ENCODE data around the gene ITCH. TPM values are rescaled to one million over a fixed set of nuclear protein-coding genes. Genes with fewer than 3 reads are reported as not detected.

Gene ITCH
- total and polyA plus RNA-seq, 7 experiments from 2014 or later: 14.6 to 70.4 (median 58.9) TPM

DNA sequence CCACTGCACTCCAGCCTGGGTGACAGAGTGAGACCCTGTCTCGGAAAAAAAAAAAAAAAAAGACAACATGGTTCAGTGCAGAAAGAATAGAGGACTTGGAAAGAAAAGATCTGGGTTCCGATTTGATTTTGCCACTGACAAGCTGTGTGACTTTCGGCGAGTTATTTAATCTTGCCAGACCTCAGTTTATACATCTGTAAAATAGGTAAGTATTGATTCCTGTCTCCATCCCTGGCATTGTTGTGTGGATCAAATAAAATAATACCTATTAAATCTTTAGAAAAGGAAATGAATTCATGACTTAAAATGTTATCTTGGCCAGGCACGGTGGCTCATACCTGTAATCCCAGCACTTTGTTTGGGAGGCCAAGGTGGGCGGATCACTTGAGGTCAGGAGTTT is 7.0 kb downstream of the ITCH start:
- Histone ChIP-seq H3K4me1 (ENCODE audit: control insufficient read depth in 2 of 2, insufficient read depth in 2 of 2, low read length in 2 of 2) (peaks cover 14 to 39% of the 10 kb centered on the region in 2 donors), H3K36me3 (ENCODE audit: control insufficient read depth in 2 of 3, insufficient read depth in 3 of 3, low read length in 3 of 3) (peaks cover 0 to 23% (median 6%) of the 10 kb centered on the region in 3 experiments), H3K4me3 (ENCODE audit: low read length) (no peak overlapping the region), H3K9me3 (ENCODE audit: control insufficient read depth in 2 of 3, low read length in 3 of 3) (no peaks in the 10 kb centered on the region), H3K27ac (ENCODE audit: low read depth, low read length) (no peak overlapping the region), H3K27me3 (ENCODE audit: control insufficient read depth in 2 of 2, insufficient read depth in 2 of 2, low read length in 2 of 2) (no peaks in the 10 kb centered on the region)
- DNase-seq (no peak), ATAC-seq (no peak)
- H3K4me1 Mint-ChIP-seq: peaks cover 35 to 57% (median 42%) of the 10 kb centered on the region in 7 donors
- intact Hi-C loops (cut with micrococcal nuclease): no loop called here
- ChIA-PET CTCF (interaction anchor here (0.6 kb wide), 1 partner anchor 59 kb away, joined by 3 read pairs; no protein-coding TSS in a partner anchor), POLR2A (interaction anchor here (0.6 kb wide), 1 partner anchor 884 kb away, joined by 3 read pairs; no protein-coding TSS in a partner anchor)
- no peak overlapping the region for H3K4me3 Mint-ChIP-seq
- peaks cover 5 to 35% (median 28%) of the 10 kb centered on the region in 5 donors for H3K36me3 Mint-ChIP-seq
- peak overlapping the region in 1 of 9 donors; percentile 77 for H3K27ac Mint-ChIP-seq
- no peaks in the 10 kb centered on the region for H3K27me3 Mint-ChIP-seq
- H3K9me3 Mint-ChIP-seq: no peaks in the 10 kb centered on the region

DNA sequence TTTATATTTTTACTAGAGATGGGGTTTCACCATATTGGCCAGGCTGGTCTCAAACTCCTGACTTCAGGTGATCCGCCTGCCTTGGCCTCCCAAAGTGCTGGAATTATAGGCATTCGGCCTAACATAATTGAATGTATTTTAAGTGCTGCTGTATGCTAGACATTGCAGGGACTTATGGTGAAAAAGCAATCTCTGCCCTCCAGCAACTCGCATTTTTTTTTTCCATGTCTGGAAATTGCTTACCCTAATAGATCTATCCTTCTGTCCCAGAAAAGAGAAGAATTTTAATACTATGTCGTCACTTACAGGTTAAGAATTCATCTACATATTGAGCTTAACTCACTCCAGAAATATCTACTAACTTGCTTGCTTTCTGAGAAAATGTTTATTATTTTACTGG is 10.4 kb downstream of the ITCH start:
- POLR2A ChIA-PET: no interaction called here

DNA sequence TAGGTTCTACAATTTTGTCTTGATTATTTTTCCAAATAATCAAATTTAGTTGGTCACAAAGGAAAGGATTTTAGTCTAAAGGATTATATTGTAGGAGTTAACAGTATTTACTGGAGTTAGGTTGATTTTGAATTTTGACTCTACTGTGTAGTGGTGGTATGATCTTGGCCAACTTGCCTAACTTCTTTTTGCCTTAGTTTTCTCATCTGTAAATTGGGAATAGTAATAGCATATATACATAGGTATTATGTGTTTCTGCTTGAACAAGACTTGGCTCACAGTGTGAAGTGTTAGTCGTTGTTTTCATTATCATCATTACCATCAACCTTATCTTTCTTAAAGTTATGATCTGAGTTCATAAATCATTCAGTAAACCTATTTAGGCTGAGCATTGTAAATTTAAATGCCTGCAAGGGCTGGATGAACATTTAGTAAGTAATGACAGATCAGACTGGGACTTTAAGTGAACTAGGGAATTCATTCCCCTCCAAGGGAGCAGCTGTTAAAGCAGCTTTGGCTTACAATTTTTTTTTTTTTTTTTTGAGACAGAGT is 11.2 kb downstream of the ITCH start:
- intact Hi-C loops (cut with micrococcal nuclease): no loop called here
- ATAC-seq: no peak
- H3K36me3 Mint-ChIP-seq: peaks cover 5 to 27% (median 24%) of the 10 kb centered on the region in 5 donors
- H3K4me1 ChIP-seq (ENCODE audit: control insufficient read depth in 2 of 2, insufficient read depth in 2 of 2, low read length in 2 of 2): peaks cover 0 to 1% of the 10 kb centered on the region in 2 donors
- DNase-seq: no peak
- H3K4me3 ChIP-seq (ENCODE audit: low read length): no peak overlapping the region
- H3K36me3 ChIP-seq (ENCODE audit: control insufficient read depth in 2 of 3, insufficient read depth in 3 of 3, low read length in 3 of 3): peaks cover 0 to 21% (median 6%) of the 10 kb centered on the region in 3 experiments
- no peaks in the 10 kb centered on the region for H3K9me3 ChIP-seq (ENCODE audit: control insufficient read depth in 2 of 3, low read length in 3 of 3)
- POLR2A ChIA-PET: interaction anchor here (1.1 kb wide), 1 partner anchor 12 kb away, joined by 3 read pairs; the partner anchor contains the start of gene ITCH
- H3K27me3 Mint-ChIP-seq: no peaks in the 10 kb centered on the region
- CTCF ChIA-PET: no interaction called here
- no peaks in the 10 kb centered on the region for H3K27me3 ChIP-seq (ENCODE audit: control insufficient read depth in 2 of 2, insufficient read depth in 2 of 2, low read length in 2 of 2)
- peak overlapping the region in 2 of 9 donors; percentile 16 to 37 for H3K27ac Mint-ChIP-seq
- H3K9me3 Mint-ChIP-seq: no peaks in the 10 kb centered on the region
- H3K27ac ChIP-seq (ENCODE audit: low read depth, low read length): no peak overlapping the region
- H3K4me1 Mint-ChIP-seq: peaks cover 14 to 47% (median 32%) of the 10 kb centered on the region in 7 donors
- H3K4me3 Mint-ChIP-seq: no peak overlapping the region

More for the DNA sequence above, 10.4 kb downstream of the ITCH start:
- DNase-seq (no peak), ATAC-seq (no peak)
- Mint-ChIP-seq H3K27ac (peak overlapping the region in 1 of 9 donors; percentile 37), H3K4me3 (no peak overlapping the region), H3K4me1 (peaks cover 17 to 45% (median 29%) of the 10 kb centered on the region in 7 donors), H3K36me3 (peaks cover 5 to 29% (median 24%) of the 10 kb centered on the region in 5 donors), H3K27me3 (no peaks in the 10 kb centered on the region), H3K9me3 (no peaks in the 10 kb centered on the region)
- no peak overlapping the region for H3K4me3 ChIP-seq (ENCODE audit: low read length)
- no peak overlapping the region for H3K27ac ChIP-seq (ENCODE audit: low read depth, low read length)
- no peaks in the 10 kb centered on the region for H3K27me3 ChIP-seq (ENCODE audit: control insufficient read depth in 2 of 2, insufficient read depth in 2 of 2, low read length in 2 of 2)
- intact Hi-C loops (cut with micrococcal nuclease): no loop called here
- CTCF ChIA-PET: interaction anchor here (0.7 kb wide), 3 partner anchors 18 to 1596 kb away, joined by 3 to 7 read pairs (median 3); no protein-coding TSS in a partner anchor
- no peaks in the 10 kb centered on the region for H3K9me3 ChIP-seq (ENCODE audit: control insufficient read depth in 2 of 3, low read length in 3 of 3)
- H3K36me3 ChIP-seq (ENCODE audit: control insufficient read depth in 2 of 3, insufficient read depth in 3 of 3, low read length in 3 of 3): peaks cover 0 to 23% (median 6%) of the 10 kb centered on the region in 3 experiments
- H3K4me1 ChIP-seq (ENCODE audit: control insufficient read depth in 2 of 2, insufficient read depth in 2 of 2, low read length in 2 of 2): peaks cover 0 to 10% of the 10 kb centered on the region in 2 donors

DNA sequence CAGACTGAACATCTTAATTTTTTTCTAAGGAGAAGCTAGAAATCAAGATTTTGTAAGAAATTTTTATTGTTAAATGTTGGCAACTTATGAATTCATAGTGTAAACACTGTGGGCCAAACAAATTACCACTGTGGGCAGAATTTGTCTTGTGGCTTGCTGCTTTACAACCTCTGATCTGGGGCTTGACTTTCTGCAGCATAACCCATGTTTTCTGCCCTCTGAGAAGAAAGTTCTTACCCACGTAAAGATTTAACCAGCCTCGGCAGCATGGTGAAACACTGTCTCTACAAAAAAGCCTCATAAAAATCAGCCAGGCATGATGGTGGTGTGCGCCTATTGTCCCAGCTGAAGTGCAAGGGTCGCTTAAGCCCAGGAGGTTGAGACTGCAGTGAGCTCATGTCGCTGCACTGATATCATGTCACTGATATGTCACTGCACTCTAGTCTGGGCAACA is 12.9 kb downstream of the ITCH start:
- no peak overlapping the region for H3K27ac Mint-ChIP-seq
- H3K36me3 Mint-ChIP-seq: peaks cover 0 to 19% (median 17%) of the 10 kb centered on the region in 5 donors
- ATAC-seq: no peak
- ChIA-PET POLR2A (no interaction called here), CTCF (interaction anchor here (0.6 kb wide), 1 partner anchor 27 kb away, joined by 3 read pairs; no protein-coding TSS in a partner anchor)
- no peak for DNase-seq
- H3K9me3 Mint-ChIP-seq: no peaks in the 10 kb centered on the region
- peaks cover 11 to 45% (median 29%) of the 10 kb centered on the region in 7 donors for H3K4me1 Mint-ChIP-seq
- no peak overlapping the region for H3K27ac ChIP-seq (ENCODE audit: low read depth, low read length)
- no peak overlapping the region for H3K4me3 Mint-ChIP-seq
- peaks cover 0 to 9% (median 0%) of the 10 kb centered on the region in 3 experiments for H3K36me3 ChIP-seq (ENCODE audit: control insufficient read depth in 2 of 3, insufficient read depth in 3 of 3, low read length in 3 of 3)
- no peaks in the 10 kb centered on the region for H3K27me3 Mint-ChIP-seq
- no peaks in the 10 kb centered on the region for H3K4me1 ChIP-seq (ENCODE audit: control insufficient read depth in 2 of 2, insufficient read depth in 2 of 2, low read length in 2 of 2)
- no peak overlapping the region for H3K4me3 ChIP-seq (ENCODE audit: low read length)
- no peaks in the 10 kb centered on the region for H3K27me3 ChIP-seq (ENCODE audit: control insufficient read depth in 2 of 2, insufficient read depth in 2 of 2, low read length in 2 of 2)
- no peaks in the 10 kb centered on the region for H3K9me3 ChIP-seq (ENCODE audit: control insufficient read depth in 2 of 3, low read length in 3 of 3)
- intact Hi-C loops (cut with micrococcal nuclease): no loop called here

DNA sequence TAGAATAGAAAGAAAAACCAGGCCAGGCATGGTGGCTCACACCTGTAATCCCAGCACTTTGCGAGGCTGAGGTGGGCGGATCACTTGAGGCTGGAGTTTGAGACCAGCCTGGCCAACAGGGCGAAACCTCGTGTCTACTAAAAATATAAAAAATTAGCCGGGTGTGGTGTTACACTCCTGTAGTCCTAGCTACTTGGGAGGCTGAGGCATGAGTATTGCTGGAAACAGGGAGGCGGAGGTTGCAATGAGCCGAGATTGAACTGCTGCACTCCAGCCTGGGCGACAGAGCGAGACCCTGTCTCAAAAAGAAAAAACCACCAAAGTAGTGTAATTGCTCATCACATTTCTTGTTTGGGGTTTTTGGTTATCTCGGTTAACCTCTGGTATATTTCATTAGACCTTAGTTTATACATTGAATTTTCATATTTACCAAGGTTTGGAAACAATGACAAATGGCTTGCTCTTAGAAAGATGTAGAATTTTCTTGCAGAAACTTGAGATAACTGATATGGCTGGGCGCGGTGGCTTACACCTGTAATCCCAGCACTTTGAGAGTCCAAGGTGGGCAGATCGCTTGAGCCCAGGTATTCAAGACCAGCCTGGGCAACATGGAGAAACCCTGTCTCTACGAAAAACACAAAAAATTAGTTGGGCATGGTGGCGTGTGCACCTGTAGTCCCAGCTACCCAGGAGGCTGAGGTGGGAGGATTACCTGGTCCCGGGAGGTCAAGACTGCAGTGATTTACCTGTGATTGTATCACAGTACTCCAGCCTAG is 14.2 kb downstream of the ITCH start:
- no peaks in the 10 kb centered on the region for H3K27me3 Mint-ChIP-seq
- peaks cover 0 to 19% (median 16%) of the 10 kb centered on the region in 5 donors for H3K36me3 Mint-ChIP-seq
- peaks cover 13 to 53% (median 34%) of the 10 kb centered on the region in 7 donors for H3K4me1 Mint-ChIP-seq
- Histone ChIP-seq H3K27ac (ENCODE audit: low read depth, low read length) (no peak overlapping the region), H3K27me3 (ENCODE audit: control insufficient read depth in 2 of 2, insufficient read depth in 2 of 2, low read length in 2 of 2) (no peaks in the 10 kb centered on the region), H3K36me3 (ENCODE audit: control insufficient read depth in 2 of 3, insufficient read depth in 3 of 3, low read length in 3 of 3) (peaks cover 0 to 9% (median 0%) of the 10 kb centered on the region in 3 experiments), H3K9me3 (ENCODE audit: control insufficient read depth in 2 of 3, low read length in 3 of 3) (no peaks in the 10 kb centered on the region), H3K4me1 (ENCODE audit: control insufficient read depth in 2 of 2, insufficient read depth in 2 of 2, low read length in 2 of 2) (no peaks in the 10 kb centered on the region), H3K4me3 (ENCODE audit: low read length) (no peak overlapping the region)
- intact Hi-C loops (cut with micrococcal nuclease): no loop called here
- ATAC-seq (no peak), DNase-seq (no peak)
- H3K4me3 Mint-ChIP-seq: no peak overlapping the region
- H3K9me3 Mint-ChIP-seq: no peaks in the 10 kb centered on the region
- CTCF ChIA-PET: no interaction called here
- peak overlapping the region in 1 of 9 donors; percentile 64 for H3K27ac Mint-ChIP-seq
- POLR2A ChIA-PET: no interaction called here

DNA sequence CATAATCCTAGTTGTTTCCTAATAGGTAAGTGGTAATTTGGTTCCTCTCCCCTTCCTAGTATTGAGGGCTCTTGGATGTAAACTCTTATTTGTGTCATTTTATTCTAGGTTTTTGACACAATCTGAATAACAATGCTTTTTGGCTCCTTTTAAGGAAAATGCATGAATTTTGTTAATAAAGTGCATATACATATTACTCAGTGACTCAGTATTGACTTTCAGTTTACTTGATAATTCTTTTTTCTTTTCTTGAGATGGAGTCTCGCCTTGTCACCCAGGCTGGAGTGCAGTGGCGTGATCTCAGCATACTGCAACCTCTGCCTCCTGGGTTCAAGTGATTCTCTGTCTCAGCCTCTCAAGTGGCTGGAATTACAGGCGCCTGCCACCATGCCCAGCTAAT is 19.1 kb downstream of the ITCH start:
- ChIA-PET CTCF (no interaction called here), POLR2A (no interaction called here)
- H3K27me3 Mint-ChIP-seq: no peaks in the 10 kb centered on the region
- peaks cover 0 to 13% (median 3%) of the 10 kb centered on the region in 5 donors for H3K36me3 Mint-ChIP-seq
- no peak overlapping the region for H3K27ac ChIP-seq (ENCODE audit: low read depth, low read length)
- intact Hi-C loops (cut with micrococcal nuclease): no loop called here
- ATAC-seq: no peak
- H3K4me1 Mint-ChIP-seq: peaks cover 12 to 54% (median 37%) of the 10 kb centered on the region in 7 donors
- no peak overlapping the region for H3K27ac Mint-ChIP-seq
- no peak overlapping the region for H3K4me3 ChIP-seq (ENCODE audit: low read length)
- H3K4me3 Mint-ChIP-seq: no peak overlapping the region
- DNase-seq: no peak
- H3K9me3 Mint-ChIP-seq: no peaks in the 10 kb centered on the region
- no peaks in the 10 kb centered on the region for H3K9me3 ChIP-seq (ENCODE audit: control insufficient read depth in 2 of 3, low read length in 3 of 3)
- no peaks in the 10 kb centered on the region for H3K36me3 ChIP-seq (ENCODE audit: control insufficient read depth in 2 of 3, insufficient read depth in 3 of 3, low read length in 3 of 3)
- no peaks in the 10 kb centered on the region for H3K27me3 ChIP-seq (ENCODE audit: control insufficient read depth in 2 of 2, insufficient read depth in 2 of 2, low read length in 2 of 2)
- H3K4me1 ChIP-seq (ENCODE audit: control insufficient read depth in 2 of 2, insufficient read depth in 2 of 2, low read length in 2 of 2): no peaks in the 10 kb centered on the region

Data from naive thymus-derived CD4-positive, alpha-beta T cell (primary cell).